GM13977 (cell line): Measurements from ENCODE around the gene SPINT1.
A peak's percentile ranks its signal among the peaks of the same experiment; 100 is the strongest.

Experiments
- DNase-seq: peaks from one replicate; pipeline ENCODE4 v3.0.0; 2012; ENCODE audit warnings: low spot score
- in situ Hi-C: fragments of 300-500 bp; cut with MboI; formaldehyde crosslinking; loops from one replicate; pipeline ENCODE4 v1.12.0; 2022; ENCODE audit warnings: low sequenced_read_pairs, low pct_unique_long_range_greater_than_20kb, mixed read lengths, inconsistent platforms; ENCODE audit not compliant: unreplicated experiment
- TF ChIP-seq, protein P1 (sequence below): IDR thresholded peaks from 2 replicates; pipeline ENCODE4 v1.5.1; 2012; ENCODE audit warnings: mild to moderate bottlenecking, control low read depth; ENCODE audit not compliant: insufficient read depth; ENCODE audit errors: extremely low read depth, missing control alignments

The SPINT1 gene

DNA sequence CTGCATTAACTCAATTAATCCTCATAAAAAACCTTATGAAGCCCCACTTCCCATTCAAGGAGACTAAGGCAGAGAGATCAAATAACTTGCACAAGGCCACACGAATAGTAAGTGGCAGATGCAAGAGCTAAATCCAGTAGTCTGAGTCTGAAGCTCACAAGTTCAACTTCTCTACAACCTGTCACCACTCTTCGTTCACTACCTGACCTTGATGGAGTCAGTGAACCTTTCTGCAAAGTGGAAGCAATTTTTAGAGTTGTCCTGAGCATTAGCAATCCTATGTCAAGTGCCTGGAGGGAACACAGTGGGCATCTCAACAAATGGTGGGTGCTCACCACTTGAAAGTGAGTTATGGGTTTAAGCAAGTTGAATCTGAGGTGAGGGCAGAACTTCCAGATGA lies 2.1 kb upstream of the SPINT1 start:
- TF ChIP-seq, protein P1, sequence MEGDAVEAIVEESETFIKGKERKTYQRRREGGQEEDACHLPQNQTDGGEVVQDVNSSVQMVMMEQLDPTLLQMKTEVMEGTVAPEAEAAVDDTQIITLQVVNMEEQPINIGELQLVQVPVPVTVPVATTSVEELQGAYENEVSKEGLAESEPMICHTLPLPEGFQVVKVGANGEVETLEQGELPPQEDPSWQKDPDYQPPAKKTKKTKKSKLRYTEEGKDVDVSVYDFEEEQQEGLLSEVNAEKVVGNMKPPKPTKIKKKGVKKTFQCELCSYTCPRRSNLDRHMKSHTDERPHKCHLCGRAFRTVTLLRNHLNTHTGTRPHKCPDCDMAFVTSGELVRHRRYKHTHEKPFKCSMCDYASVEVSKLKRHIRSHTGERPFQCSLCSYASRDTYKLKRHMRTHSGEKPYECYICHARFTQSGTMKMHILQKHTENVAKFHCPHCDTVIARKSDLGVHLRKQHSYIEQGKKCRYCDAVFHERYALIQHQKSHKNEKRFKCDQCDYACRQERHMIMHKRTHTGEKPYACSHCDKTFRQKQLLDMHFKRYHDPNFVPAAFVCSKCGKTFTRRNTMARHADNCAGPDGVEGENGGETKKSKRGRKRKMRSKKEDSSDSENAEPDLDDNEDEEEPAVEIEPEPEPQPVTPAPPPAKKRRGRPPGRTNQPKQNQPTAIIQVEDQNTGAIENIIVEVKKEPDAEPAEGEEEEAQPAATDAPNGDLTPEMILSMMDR, result no peak
- in situ Hi-C loops, result no loop called here
- no peak for DNase-seq

DNA sequence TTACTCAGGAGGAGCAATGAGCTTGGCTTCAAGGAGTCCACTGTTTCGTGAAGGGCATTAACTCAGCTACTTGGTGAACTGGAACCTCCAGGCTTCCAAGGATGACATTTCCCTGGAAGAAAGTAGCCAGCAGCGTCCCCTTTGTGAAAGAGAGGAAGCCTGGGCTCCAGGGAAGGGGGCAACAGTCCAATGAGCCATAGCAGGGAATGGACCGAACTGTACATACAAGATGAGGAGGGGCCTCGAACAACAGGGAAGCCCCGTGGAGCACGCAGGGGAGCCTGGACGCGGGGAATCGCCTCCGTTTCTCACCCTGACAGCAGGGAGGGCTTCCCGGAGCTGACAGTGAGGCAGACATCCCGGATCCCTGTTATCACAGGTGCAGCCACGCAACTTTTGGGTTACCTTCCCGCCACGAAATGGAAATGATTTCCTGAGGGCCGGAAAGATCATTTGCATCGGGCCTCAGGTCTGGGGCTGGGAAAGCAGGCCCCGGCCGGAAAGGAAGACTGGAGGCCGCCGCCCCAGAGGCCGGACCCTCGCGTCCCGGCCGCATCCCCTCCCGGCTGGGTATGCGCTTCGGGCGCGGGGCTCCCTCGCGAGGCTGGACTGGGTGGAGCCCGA lies 475 bp upstream of the SPINT1 start:
- DNase-seq, result no peak
- TF ChIP-seq, protein P1, result no peak
- in situ Hi-C loops, result no loop called here

DNA sequence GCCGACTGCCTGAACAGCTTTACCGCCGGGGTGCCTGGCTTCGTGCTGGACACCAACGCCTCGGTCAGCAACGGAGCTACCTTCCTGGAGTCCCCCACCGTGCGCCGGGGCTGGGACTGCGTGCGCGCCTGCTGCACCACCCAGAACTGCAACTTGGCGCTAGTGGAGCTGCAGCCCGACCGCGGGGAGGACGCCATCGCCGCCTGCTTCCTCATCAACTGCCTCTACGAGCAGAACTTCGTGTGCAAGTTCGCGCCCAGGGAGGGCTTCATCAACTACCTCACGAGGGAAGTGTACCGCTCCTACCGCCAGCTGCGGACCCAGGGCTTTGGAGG lies 815 bp downstream of the SPINT1 start:
- in situ Hi-C loops, result no loop called here
- TF ChIP-seq, protein P1, result no peak

DNA sequence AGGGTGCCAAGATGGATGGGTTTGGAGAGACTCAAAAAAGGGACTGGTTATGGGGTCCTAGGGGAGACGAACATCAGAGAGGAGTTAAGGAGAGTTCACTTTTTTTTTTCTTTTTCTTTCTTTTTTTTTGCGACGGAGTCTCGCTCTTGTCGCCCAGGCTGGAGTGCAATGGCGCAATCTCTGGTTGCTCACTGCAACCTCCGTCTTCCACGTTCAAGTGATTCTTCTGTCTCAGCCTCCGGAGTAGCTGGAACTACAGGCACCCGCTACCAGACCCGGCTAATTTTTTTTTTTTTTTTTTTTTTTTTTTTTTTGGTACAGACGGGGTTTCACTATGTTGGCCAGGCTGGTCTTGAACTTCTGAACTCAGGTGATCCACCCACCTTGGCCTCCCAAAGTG lies 1.2 kb downstream of the SPINT1 start:
- no peak for DNase-seq
- TF ChIP-seq, protein P1, result no peak
- in situ Hi-C loops, result no loop called here

More for the DNA sequence above, 815 bp downstream of the SPINT1 start:
- DNase-seq, result peak; percentile 66

DNA sequence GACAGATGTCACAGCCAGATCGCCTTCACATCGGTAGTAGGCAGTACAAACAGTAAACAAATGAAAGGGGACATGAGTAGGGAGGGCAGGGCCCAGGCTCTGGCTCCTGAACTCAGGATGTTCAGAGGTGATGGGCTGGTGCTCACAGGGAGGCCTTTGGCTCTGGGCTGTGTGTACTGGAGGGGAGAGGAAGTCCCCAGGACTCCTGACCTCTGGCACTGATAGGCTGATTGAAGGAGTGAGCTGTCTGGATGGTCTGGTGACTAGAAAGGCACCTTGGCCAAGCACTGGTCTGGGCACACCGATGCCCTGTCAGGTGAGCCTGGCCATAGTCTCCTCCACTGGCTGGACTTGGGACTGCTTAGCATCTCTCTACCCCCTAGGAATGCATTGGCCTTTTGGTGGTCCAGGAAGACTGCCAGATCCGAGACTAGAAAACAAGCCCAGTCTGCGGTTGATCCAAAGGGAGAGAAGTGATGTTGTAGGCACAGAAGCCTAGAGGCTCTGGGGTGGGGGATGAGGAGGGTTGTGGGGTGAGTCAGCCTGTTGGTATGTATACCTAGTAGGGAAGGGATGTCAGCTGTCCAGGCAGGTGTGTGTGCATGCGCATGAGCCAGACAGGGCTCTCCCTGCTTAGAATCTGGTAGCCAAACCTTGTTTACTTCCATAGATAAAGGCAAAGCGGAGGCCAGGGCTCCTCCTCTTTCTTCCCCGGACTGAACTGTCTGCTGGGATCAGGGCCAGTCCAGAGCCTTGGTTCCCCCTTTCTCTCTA lies 1.9 kb downstream of the SPINT1 start:
- no peak for DNase-seq
- TF ChIP-seq, protein P1, result no peak
- in situ Hi-C loops, result no loop called here

DNA sequence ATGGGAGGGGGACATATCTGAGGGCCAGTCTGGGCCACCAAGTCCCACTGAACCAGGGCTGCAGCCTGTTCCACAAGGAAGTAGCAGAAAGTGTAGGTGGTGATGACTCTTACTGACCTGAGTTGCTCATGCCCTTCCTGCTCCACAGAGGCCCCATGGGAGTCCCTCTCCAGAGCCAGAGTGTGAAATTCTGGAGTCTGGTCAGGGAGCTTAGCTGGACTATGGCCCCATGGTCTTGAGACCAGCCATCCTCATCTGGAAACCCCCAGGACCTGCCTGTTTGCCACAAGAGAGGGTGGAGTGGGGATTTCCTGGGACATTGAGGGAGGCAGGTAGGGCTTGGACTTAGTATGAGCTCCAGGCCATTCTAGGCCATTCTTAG lies 3.0 kb downstream of the SPINT1 start:
- in situ Hi-C loops, result no loop called here
- TF ChIP-seq, protein P1, result no peak
- DNase-seq, result peak; percentile 34
